GM18909 (cell line): ENCODE measurements around the gene NCOA6.
"Not testable (repeated sequence)": the region's sequence is repeated elsewhere in the genome, so short reads cannot be mapped to it uniquely, and the experiment has no call there.

ENCODE experiments used
- ATAC-seq: cut with Tn5 transposase; IDR thresholded peaks from one replicate; pipeline ENCODE4 v1.9.1; 2021; ENCODE audit warnings: mild to moderate bottlenecking; ENCODE audit not compliant: unreplicated experiment, poor library complexity

NCOA6 gene

DNA sequence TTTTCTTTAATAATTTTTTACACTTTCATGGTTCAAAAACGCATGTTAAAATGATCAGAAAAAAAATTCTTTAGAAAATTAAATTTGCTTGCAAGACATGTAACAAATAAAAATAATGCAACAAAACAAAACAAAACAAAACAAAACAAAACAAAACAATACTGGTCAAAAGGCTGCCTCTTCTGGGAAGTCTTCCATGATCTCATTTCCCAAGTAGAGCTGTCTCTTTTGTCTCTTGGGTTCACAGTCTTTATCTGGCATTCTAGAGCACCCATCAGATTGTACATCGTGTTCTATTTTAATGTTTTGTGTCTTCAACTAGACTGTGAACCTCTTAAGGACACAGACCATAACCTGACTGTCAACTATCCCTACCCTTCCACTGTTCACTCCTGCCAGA, 96.0 kb downstream of the NCOA6 start:
- ATAC-seq = no peak

- no peak for ATAC-seq
These were observed 101.3 kb downstream of the NCOA6 start for GRCh38 chr20:34724172-34724571.

DNA sequence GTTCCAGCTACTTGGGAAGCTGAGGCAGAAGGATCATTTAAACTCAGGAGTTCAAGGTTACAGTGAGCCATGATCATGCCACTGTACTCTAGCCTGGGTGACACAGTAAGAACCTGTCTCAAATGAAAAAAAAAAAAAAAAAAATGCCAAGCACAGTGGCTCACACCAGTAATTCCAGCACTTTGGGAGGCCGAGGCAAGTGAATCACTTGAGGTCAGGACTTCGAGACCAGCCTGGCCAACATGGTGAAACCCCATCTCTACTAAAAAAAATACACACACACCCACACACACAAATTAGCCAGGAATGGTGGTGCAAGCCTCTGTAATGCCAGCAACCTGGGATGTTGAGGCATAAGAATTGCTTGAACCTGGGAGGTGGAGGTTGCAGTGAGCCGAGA, 102.9 kb downstream of the NCOA6 start:
- ATAC-seq = not testable (repeated sequence)

- no peak for ATAC-seq
These were observed 105.2 kb downstream of the NCOA6 start for GRCh38 chr20:34720266-34720665.

- peak; percentile 84 for ATAC-seq
These were observed 106.0 kb downstream of the NCOA6 start for GRCh38 chr20:34719242-34720017.

GRCh38 chr20:34717230-34718095, 108.0 kb downstream of the NCOA6 start:
- ATAC-seq = no peak

GRCh38 chr20:34716921-34717229, 108.6 kb downstream of the NCOA6 start:
- no peak for ATAC-seq

GRCh38 chr20:34715384-34715783, 110.1 kb downstream of the NCOA6 start:
- ATAC-seq = no peak

- ATAC-seq = not testable (repeated sequence)
These were observed 111.4 kb downstream of the NCOA6 start for GRCh38 chr20:34713944-34714515.

DNA sequence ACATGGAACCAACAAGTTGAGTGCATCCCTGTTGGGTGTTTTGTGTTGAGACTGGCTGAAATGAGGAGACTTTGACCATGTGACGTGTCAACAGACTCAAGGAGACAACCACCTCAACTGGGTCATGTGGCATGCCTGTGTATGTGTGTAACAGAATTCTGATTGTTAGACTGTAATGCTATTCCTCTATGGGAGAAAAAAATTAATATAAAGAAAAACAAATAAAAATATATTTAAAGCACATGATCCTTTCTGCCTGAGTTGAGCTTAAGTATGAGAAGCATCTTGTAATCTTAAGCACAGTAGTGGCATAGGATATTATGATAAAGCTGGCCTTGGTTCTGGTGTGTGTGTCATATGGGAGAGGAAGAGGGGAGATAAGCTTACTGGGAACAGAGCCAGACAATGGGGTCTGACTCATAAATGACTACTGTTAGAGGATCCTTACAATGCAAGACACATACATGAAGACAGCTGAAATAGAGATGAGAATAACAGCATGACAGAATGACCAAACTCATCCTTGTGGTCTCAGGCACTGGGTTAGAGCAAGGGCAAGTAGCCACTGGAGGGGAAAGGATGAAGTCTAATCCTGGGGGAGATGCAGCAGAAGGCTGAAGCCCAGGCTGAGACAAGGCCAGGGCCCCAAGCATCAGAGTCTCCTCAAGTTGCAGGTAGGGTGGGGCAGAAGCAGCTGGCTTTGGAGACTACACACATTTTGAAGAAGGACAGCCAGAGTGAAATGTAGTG, 112.1 kb downstream of the NCOA6 start:
- no peak for ATAC-seq

- no peak for ATAC-seq
These were observed 112.8 kb downstream of the NCOA6 start for GRCh38 chr20:34712525-34713192.

- ATAC-seq = no peak
These were observed 113.5 kb downstream of the NCOA6 start for GRCh38 chr20:34711813-34712430.

DNA sequence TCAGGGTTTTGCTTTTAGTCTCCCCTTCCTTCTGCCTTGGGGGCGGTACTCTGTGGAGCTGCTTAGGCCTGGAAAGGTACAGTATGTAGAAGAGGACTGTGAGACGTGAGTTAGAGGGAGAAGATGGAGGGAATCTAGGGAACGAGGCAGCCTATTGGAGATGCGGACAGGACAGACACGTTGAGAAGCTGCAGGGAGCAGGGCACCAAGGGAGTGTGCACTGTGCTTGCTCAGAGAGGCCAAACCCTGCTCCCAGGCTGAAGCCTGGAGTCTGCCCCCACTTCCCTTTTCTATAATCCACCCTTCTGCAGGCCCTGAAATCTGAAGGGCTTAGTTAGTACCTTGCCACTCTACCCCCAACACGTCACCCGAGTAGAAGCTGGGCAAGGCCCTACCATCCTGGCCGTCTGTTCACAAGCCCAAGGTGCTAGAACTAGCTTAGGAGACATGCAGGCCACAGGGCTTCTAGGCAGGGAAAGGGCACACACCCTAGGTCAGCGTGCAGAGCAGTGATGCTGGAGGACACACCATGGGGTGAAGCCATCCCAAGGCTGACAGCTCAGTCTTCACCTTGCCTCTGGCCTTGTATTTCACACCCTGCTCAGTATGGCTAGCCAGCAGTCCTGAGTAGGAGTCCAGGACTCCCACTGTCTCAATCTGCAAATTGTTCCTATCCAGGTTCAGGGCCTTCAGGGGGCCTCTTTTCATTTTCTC, 114.4 kb downstream of the NCOA6 start:
- no peak for ATAC-seq

DNA sequence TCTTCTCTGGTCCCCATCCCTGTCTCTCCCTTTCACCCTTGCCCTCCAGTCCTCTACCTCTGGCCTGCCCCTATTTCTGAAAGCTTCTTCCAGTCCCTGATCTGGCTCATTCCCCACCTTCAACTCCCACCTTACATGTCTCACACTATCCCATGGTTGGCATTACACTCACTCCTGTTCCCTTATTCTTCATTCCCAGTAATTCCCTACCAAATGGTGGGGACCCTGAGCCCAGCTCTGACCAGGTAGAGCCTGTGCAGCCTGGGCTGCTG, 114.9 kb downstream of the NCOA6 start:
- no peak for ATAC-seq

DNA sequence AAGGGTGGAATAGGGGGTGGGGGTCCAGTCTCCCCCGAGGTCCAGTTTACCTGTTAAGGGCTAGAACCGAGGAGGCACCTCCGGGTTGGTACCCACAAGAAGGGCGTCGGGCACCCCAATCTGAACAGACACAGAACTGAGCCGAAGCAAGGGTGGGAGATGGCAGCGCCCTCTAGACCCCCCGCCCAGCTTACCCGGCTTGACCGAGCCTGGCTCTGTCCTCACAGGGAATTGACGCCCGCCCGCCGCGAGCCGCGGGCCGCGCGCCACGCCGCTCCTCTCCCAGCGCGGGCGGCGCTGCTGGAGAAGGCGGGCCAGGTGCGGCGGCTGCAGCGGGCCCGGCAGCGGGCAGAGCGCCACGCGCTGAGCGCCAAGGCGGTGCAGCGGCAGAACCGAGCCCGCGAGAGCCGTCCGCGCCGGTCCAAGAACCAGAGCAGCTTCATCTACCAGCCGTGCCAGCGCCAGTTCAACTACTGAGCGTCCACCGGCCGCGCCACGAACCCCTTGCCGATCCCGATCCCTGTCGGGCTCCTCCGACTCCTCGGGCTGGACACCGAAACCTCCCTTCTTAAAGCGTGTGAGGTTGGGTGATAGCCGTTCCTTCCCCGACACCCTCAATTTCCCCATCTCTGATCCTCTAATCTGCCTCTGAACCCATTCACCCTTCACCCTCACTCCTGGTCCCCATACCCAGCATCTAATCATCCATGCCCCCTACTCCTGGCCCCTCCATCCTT, 115.5 kb downstream of the NCOA6 start:
- peak; percentile 41 for ATAC-seq

DNA sequence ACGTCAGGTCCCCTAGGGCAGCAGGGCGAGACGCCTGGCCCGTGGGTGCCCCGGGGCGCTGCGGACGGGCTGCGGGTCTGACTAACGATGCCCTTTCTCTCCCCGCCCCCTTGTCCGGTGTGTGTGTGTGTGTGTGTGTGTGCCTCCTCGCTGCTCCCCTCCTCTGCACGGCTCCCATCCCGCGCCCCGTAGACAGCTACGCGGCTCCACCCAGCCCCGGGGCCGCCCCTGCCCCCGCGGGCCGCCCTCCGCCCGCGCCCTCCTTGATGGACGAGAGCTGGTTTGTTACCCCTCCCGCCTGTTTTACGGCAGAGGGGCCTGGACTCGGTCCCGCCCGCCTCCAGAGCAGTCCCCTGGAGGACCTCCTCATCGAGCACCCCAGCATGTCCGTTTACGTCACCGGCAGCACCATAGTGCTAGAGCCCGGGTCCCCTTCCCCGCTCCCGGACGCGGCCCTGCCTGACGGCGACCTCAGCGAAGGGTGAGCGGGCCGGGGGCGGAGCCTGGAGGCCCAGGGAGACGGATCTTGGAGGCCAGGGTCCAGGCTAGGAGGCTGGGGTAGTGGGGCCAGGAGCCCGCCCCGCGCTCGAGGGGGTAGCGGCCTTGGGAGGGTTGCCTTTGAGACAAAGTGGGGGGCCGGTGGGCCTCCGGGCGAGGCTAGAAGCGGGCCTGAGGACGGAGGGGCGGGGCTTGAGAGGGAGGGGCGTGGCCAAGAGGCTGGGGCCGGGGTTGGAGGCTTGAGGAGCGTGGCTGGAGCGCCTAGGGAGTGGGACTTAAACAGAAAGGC, 116.2 kb downstream of the NCOA6 start:
- peak; percentile 50 for ATAC-seq

DNA sequence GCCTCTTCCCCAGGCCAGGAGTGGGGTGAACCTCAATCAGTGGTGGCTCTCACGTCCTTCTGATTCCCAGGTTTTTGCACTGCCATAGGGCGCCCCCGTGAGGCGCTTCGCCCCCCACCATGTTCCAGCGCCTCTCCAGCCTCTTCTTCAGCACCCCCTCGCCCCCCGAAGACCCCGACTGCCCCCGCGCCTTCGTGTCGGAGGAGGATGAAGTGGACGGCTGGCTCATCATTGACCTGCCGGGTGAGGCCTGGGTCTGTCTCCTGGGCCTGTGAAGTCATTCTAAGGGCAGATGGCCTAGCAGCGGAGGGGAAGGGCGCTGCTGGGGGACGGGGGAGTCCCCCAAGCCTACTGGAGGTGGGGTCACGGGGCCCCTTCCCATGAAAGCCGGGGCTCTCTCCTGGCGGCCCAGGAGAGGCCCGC, 116.8 kb downstream of the NCOA6 start:
- no peak for ATAC-seq
